ENCODE data around the gene TUNAR.

Gene TUNAR

DNA sequence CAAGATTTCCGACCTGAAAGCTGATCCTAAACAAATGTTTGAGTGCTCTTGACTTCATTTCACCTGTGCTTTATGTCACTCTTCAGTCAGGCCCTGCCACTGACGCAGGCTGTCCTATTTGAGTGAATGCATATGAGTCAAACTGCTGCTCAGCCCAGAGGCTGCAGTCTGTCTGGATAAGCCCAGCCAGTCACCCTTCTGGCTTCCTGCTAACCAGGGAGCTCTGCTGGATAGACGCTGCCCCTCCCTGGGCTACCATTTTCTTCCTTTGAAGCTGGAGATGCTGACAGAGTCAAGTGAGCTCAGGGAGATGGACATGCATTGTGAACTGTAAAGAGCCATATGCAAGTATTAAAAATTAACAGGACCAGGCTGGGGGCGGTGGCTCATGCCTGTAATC lies 5.1 kb upstream of the TUNAR start:
- DNase-seq (ENCODE audit: low read depth in 1 of 2, low spot score in 1 of 2) = no peak

DNA sequence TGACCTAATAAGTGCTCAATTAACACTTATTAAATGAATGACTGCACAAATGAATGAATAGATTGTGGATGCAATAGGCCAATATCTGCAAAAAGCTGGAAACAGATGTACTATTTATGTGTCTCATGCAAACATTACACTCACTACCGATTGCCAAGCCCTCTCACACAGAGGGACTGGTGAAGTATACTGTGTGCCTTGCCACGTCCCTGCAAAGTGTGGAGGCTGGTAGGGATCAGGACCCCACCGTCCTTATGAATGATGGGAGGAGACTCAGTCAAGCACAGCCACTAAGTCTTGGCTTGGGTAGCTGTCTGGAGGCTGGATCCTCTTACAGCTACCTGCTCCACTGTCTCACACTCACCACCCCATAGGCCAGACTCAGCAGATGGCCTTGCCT lies 3.9 kb upstream of the TUNAR start:
- no peak for DNase-seq (ENCODE audit: low read depth in 1 of 2, low spot score in 1 of 2)

DNA sequence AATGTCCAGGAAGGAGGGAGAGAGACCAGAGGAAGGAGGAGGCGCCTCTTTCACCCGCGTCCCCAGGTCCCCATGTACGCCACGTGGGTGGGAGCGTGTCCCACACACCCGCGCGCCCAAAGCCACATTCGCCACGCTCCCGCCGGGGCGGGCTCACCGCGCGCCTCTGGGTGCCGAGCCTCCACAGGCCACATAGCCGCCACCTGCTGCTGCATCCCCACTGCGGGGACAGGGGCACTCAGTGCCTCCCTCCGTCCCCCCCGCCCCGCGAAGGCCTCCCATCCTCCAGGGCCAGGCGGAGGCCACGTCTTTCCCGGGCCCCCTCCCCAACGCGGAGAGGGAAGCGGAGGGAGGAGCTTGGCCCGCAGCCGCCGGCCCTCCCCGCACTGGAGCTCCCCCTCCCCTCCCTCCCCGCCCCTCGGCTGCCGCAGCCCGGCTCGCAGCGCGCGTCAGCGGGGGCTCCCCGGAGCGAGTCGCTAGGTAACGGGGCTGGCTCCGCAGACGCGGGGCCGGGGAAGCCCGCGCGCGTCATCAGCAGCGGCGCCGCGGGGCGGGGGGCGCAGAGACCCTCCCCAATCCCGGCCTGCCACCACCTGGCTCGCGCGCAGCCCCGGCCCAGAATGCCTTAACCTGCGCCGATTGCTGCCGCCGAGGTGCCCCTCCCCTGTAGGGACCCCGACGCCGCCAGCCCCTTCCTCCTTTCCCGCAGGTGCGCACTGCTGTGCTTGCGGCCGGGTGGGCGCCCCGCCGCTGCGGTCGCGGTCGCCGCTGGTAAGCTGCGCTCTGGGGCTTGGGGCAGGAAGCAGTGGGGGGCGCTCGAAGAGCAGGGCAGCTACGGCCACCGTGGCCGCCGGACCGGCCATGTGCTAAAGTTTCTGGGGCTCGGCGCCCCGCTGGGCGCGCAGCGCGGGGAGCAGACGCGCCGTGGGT lies 536 bp upstream of the TUNAR start:
- DNase-seq (ENCODE audit: low read depth in 1 of 2, low spot score in 1 of 2) = no peak

DNA sequence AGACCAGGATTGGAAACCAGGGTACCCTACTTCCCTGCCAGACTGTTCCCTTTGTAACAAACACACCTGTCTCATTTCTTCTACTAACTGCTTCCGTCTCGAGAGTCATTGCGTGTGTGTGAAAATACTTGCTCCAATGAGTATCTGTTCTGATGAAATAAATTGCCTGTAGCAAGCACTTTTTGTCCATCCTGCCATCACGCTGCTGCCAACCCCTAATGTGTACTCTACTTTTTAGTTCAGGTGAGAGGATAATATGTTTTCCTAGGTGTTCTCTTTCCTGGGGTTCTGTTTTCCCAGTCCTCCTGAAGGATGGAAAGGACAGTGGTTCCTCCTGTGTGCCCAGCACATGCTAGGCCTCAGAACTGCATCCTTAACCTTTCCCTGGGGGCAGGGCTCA lies 1.0 kb downstream of the TUNAR start:
- DNase-seq (ENCODE audit: low read depth in 1 of 2, low spot score in 1 of 2) = no peak

DNA sequence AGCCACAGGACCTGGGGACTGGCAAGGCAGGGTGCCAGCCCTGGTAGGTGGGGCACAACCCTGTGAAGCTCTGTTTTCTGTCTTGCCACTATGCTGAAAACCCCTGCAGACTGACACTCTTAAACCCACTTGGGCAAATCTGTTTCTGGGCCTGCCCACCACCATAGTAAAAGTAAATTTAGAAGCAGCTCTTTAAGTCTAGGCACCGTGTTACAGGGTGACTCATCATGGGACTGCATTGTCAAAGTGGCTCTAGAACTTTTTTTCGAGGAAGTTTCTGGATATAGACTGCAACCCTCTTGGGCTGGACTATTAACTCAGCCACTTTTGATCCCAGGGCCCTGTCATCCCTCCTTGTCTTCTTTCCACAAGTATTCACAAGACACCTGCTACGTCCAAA lies 7.7 kb downstream of the TUNAR start:
- DNase-seq (ENCODE audit: low read depth in 1 of 2, low spot score in 1 of 2) = no peak

DNA sequence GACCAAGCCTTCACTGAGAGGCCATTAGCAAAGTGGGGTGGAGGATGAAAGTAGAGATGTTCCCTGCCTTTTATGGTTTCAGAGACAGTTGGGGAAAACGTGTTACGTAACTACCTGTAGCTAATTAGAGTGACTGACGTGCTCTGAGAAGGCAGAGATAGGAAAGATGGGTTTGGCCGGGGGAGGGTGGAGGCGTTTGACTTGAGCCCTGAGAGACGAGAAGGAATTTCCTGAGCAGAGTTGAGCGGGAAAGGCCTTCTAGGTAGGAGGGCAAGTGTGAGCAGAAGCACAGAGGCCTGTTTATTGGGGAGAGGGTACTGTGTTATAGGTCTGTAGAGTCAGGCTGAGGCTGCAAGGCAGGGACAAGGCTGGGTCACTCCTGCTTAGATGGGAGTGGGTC lies 8.6 kb downstream of the TUNAR start:
- DNase-seq (ENCODE audit: low read depth in 1 of 2, low spot score in 1 of 2) = no peak

DNA sequence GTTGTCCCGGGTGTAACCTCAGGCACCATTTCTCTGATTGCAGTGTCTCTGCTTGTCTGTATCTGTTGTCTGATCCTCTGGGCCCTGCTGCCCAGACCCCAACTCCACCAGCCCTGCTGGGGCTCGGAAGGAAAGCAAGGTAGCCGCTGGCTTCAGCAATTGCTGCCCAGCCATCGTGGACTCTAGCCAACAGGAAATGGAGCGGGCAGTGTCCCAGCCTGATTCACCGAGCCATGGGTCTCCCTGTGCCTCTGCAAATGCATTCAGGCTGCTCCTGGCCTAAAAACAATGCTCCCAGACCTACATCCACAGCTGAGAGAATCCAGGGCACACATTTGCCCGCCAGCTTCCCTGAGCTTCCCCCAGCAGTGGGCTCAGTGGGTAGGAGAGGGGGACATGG lies 9.2 kb downstream of the TUNAR start:
- no peak for DNase-seq (ENCODE audit: low read depth in 1 of 2, low spot score in 1 of 2)

DNA sequence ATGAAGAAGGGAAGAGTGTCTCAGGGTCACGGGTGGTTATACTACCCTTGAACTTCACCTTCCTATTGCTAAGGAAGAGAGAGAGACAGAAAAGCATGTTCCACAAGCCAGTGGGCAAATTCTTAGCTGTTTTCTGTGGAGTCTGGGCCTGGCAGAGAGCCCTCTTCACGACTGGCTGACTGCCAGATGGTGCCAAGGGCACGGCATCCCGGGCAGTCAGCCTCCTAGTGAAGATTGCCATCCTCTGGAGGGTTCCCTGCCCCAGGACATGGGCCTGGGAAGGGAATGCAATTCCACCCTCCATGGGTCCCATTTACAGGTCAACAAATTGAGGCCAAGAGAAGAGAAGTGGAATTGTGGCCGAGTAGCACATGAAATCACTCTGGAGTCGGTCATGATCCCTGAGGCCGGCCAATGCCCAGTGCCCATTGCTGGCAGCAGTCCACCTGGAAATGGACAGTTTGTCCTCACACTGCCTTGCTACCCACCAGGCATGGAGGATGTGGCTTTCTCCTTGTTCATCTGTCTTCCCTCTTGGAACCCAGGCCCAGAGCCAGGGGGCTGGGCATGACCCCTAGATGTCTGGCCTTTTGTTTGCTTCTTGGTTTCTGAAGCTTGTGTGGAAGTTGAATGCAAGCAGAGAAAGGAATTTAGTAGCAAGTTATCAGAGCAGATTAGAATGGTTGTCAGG lies 9.9 kb downstream of the TUNAR start:
- DNase-seq (ENCODE audit: low read depth in 1 of 2, low spot score in 1 of 2) = no peak

DNA sequence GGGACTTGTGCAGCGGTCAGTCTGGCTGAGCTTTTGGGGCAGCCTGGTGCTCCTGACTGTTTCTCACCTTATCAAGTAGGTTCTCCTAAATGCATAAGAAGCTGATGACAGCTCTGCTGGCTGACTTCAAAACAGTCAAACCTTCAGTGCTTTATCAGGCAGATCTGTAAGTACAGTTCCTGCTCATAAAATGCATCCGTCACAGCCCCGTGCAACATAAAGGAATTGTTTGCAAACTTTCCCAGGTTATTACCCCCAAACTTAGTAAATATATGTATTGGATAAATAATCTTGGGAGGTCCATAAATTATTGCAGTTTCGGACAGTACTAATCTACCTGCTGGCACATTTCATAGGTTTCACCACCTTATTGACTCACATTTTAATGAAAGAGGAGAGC lies 10.7 kb downstream of the TUNAR start:
- no peak for DNase-seq (ENCODE audit: low read depth in 1 of 2, low spot score in 1 of 2)

DNA sequence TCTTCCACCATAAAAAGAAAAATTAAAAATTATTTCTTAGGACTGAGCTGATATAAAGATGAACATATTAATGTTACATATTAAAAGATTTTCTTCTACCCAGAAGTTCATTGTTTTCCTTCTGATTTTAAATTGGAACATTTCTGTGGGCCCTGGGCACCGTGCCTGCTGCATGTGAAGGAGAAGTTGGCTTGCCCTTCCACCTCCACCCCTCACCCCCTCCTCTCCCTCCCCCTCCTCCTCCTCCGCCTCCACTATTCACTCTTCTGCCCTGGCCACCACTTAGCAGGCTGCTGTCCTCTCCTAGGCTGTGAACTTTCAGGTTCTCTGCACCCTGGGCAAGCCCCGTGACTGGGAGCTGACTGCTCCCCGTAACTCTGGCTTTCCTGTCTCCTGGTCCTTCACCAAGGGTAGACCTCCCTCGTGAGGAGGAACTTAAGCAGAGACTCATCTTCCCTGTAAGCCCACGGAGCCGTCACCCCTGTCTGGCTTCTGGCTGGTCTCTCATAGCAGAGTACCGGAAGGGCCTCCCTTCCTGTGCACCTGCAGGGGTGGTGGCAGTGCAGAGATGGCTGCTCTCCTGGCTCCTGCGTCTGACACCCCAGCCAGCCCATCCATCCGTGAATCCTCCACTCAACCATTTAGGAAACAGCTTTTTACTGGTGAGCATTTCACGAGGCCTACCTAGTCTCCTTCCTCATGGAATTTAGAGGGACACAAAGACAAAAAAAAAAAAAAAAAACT lies 12.8 kb downstream of the TUNAR start:
- DNase-seq (ENCODE audit: low read depth in 1 of 2, low spot score in 1 of 2) = no peak

DNA sequence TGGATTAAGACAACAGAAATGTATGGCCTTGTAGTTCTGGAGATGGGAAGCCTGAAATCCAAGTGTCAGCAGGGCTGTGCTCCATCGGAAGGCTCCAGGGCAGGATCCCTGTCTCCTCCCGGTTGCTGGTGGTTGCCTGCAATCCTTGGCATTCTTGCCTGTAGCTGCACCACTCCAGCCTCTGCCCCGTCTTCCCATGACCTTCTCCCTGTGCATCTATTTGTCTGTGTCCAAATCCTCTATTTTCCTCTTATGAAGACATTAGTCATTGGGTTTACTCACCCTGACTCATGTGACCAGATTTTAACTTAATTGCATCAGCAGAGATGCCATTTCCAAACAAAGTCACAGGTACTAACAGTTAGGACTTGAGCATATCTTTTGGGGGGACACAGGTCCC lies 15.1 kb downstream of the TUNAR start:
- DNase-seq (ENCODE audit: low read depth in 1 of 2, low spot score in 1 of 2) = no peak

DNA sequence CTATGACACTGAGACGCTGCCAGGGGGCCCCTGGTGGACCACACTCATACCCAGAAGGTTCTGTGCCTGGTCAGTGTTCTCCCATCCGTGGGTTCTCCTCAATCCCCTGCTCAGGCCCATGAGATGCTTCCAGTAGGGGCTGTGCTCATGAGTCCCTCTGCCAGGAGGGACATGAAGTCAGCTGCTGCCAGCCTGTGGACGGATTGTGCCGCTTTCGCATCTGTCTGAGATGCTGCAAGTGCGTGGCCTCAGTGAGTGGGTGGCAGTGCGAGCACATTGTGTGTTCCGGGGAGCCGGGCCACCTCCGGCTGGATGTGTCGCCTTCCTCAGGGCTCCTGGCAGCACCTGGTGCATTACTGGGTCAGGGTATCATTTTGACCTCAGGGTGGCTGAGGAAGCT lies 15.5 kb downstream of the TUNAR start:
- DNase-seq (ENCODE audit: low read depth in 1 of 2, low spot score in 1 of 2) = no peak

DNA sequence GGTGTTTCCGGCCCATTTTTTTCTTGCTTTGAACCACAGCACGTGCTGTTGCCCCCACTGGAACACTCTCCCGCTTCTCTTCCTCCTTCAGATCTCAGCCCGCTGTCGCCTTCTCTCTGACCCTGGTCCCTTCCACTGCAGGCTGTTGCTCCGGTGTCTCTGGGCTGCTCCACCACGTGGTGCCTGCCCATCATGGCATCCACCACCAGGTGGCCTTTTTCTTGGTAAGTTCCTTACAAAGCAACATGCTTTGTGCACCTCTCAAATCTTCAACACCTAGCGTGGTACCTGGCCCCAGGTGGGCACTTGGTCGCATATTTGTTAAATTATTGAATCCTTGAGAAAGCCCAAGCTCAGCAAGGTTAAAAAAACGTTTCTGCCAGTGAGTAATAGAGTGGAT lies 19.1 kb downstream of the TUNAR start:
- no peak for DNase-seq (ENCODE audit: low read depth in 1 of 2, low spot score in 1 of 2)

DNA sequence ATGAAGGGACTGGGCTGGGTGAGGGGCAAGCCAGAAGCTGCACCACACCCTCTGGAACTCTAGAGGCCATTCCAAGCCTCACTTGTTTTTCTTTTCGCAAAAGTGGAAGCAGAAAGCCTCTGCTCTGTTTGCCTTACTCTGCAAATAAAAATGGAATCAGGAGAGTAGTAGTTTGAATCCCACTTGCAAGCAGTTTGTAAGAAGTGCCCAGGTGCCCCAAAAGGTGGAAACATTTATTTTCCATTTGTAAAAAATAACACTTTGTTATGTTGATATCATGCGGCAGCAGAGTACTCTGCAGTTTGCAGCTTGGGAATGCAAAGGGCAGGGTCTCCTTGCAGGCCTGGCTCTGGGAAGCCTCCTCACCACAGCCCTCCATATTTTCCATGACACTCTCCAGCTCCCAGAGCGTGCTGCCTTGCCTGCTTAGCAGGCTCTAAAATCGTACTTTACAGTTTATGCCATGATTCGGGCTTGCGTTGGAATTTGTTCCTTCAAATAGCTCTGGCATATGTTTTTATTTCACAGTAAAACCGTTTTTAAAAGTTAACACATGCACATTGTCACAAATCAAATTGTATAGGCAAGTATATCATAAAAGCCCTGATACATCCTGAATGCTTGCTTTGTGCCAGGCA lies 20.0 kb downstream of the TUNAR start:
- no peak for DNase-seq (ENCODE audit: low read depth in 1 of 2, low spot score in 1 of 2)

DNA sequence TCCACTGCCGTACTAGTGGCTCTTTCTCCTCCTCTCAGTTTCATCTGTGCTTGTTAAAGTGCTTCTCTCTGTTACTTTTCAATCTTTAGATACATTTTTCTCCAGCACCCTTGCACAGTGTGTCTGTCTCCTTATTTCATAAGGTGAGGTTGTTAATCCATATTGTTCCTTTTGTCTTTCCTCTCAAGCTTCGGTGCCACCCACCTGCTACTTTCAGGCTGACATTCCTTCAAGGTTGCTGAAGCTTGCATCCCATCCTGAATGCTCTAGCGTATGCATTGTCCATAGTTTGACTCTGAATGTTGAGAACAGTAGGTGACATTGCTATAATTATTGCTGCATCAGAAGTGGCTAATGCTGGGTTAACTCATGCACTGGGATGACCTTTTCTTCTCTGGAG lies 20.6 kb downstream of the TUNAR start:
- no peak for DNase-seq (ENCODE audit: low read depth in 1 of 2, low spot score in 1 of 2)

DNA sequence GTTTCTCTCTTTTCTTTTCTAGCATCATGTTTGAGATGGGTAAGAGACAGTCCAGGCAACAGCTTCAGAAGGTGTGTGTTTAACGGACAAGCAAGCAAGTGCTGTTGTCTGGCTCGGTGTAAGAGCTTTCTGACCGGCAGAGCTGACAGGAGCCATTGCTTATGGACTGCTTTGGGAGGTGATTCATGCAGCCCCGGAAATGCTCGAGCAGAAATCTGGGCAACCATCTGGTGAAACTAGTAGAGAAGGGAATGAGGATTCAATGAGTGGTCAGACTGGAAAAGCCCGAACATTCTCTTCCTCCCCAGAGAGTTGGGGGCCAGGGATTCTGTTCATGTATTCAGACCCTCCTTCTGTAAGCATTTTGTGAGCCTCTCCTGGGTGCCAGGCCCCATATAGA lies 24.4 kb downstream of the TUNAR start:
- DNase-seq (ENCODE audit: low read depth in 1 of 2, low spot score in 1 of 2) = no peak

DNA sequence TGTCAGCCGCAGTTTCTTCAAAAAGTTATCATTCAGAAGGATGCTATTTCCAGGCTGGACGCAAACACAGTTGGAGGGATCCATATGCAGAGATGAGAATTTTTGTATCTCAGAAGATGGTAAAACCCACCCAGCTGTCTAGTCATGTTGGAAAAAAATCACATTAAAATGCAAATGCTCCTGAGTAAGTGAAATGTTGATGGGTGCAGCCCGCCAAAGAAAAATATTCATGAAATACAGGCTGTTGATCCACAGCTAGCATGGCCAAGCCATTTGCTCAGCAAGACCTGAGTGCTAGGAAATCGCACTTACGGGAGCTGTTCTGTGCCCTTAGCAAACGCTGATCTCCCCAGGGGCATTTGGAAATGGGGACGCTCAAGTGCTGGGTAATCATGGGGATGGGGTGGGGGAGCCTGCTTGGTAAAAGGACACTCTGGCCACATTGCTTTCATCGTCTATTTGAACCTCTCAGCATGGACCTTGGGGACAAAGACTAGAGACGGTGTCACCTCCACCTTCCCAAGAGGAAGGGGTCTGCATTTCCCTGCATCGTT lies 25.7 kb downstream of the TUNAR start:
- DNase-seq (ENCODE audit: low read depth in 1 of 2, low spot score in 1 of 2) = no peak

DNA sequence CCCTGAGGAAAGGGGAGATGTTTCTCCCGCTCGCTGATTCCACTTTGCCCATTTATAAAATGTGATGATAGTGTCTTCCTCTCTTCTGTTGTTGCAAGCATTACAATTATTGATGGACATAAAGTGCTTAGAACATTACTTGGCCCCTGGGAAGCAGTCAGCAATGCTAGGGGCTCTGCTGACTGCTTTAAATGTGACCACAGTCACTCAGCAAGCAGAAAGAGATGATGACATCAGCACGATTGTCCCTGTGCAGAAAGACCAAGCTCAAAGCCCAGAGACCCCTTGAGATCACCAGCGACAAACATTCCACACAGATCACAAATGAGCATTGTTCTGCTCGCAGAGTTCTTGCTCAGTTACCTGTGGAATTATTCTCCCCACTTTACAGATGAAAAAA lies 26.5 kb downstream of the TUNAR start:
- no peak for DNase-seq (ENCODE audit: low read depth in 1 of 2, low spot score in 1 of 2)

DNA sequence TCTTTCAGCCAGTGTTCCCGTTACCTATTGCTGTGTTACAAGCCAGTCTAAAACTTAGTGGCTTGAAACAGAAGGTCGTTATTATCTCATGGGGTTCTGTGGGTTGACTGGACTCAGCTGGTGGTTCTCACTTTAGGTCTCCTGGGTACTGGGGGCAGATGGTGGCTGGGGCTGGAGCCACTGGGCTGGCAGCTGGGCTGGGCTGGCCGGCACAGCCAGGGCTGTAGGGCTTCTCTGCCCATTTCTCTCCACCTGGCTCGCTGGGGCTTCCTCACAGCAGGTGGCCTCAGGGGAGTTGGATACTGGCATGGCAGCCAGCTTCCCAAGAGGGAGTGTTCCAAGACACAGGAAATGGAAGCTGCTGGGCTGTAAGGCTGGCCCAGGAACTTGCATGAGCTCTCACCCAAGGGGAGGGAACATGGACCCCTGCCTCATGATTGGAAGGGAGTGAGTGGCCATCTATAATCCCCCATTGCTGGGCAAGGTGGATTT lies 27.0 kb downstream of the TUNAR start:
- DNase-seq (ENCODE audit: low read depth in 1 of 2, low spot score in 1 of 2) = no peak

DNA sequence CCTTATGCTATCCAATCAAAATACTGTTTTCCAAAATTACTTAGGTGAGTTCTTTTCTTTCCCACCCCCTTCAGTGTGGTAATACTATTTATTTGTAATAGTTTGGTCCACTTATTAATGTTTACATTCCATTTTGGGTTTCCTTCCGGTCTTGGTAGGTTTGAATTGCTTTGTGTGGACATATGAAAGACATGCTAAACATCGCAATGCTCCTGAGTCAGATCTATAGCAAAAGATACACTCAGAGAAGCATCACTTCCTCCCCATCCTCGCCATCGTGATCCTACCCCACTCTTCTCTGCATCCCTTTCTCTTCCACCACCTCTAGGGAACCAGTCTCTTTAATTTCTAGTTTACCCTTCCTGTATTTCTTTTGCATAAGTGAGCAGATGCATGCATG lies 30.0 kb downstream of the TUNAR start:
- no peak for DNase-seq (ENCODE audit: low read depth in 1 of 2, low spot score in 1 of 2)

DNA sequence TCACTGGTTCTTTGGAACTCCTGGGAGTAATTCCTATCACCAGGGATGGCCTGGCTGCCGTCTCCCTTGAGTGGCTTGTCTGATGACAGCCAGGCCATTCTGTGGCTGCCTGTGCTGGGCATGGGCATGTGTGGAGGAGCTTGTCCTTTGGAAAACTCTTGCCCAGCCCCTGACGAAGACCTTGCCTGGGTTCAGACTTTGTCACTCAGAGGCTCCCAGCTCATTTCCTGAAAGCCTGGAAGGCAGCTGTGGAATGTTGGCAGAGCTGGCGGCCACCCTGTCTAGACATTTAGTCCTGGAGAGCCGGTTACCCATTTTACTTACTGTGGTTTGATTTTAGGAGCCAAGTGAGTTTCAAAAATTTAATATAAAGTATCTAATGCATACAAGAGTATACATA lies 34.0 kb downstream of the TUNAR start:
- DNase-seq (ENCODE audit: low read depth in 1 of 2, low spot score in 1 of 2) = no peak
